ENCODE data around the gene RPS5. TPM values are rescaled to one million over a fixed set of nuclear protein-coding genes. Genes with fewer than 3 reads are reported as not detected.

The RPS5 gene
- total and polyA plus RNA-seq, 9 of the 15 experiments (the other 6 are each of a cell fraction or from before 2014, with no cell fraction given), result 1,228 to 3,570 (median 2,484) TPM

GRCh38 chr19:58386576-58387337 lies at the start of gene RPS5 (continued):
- TF ChIP-seq, protein P1, sequence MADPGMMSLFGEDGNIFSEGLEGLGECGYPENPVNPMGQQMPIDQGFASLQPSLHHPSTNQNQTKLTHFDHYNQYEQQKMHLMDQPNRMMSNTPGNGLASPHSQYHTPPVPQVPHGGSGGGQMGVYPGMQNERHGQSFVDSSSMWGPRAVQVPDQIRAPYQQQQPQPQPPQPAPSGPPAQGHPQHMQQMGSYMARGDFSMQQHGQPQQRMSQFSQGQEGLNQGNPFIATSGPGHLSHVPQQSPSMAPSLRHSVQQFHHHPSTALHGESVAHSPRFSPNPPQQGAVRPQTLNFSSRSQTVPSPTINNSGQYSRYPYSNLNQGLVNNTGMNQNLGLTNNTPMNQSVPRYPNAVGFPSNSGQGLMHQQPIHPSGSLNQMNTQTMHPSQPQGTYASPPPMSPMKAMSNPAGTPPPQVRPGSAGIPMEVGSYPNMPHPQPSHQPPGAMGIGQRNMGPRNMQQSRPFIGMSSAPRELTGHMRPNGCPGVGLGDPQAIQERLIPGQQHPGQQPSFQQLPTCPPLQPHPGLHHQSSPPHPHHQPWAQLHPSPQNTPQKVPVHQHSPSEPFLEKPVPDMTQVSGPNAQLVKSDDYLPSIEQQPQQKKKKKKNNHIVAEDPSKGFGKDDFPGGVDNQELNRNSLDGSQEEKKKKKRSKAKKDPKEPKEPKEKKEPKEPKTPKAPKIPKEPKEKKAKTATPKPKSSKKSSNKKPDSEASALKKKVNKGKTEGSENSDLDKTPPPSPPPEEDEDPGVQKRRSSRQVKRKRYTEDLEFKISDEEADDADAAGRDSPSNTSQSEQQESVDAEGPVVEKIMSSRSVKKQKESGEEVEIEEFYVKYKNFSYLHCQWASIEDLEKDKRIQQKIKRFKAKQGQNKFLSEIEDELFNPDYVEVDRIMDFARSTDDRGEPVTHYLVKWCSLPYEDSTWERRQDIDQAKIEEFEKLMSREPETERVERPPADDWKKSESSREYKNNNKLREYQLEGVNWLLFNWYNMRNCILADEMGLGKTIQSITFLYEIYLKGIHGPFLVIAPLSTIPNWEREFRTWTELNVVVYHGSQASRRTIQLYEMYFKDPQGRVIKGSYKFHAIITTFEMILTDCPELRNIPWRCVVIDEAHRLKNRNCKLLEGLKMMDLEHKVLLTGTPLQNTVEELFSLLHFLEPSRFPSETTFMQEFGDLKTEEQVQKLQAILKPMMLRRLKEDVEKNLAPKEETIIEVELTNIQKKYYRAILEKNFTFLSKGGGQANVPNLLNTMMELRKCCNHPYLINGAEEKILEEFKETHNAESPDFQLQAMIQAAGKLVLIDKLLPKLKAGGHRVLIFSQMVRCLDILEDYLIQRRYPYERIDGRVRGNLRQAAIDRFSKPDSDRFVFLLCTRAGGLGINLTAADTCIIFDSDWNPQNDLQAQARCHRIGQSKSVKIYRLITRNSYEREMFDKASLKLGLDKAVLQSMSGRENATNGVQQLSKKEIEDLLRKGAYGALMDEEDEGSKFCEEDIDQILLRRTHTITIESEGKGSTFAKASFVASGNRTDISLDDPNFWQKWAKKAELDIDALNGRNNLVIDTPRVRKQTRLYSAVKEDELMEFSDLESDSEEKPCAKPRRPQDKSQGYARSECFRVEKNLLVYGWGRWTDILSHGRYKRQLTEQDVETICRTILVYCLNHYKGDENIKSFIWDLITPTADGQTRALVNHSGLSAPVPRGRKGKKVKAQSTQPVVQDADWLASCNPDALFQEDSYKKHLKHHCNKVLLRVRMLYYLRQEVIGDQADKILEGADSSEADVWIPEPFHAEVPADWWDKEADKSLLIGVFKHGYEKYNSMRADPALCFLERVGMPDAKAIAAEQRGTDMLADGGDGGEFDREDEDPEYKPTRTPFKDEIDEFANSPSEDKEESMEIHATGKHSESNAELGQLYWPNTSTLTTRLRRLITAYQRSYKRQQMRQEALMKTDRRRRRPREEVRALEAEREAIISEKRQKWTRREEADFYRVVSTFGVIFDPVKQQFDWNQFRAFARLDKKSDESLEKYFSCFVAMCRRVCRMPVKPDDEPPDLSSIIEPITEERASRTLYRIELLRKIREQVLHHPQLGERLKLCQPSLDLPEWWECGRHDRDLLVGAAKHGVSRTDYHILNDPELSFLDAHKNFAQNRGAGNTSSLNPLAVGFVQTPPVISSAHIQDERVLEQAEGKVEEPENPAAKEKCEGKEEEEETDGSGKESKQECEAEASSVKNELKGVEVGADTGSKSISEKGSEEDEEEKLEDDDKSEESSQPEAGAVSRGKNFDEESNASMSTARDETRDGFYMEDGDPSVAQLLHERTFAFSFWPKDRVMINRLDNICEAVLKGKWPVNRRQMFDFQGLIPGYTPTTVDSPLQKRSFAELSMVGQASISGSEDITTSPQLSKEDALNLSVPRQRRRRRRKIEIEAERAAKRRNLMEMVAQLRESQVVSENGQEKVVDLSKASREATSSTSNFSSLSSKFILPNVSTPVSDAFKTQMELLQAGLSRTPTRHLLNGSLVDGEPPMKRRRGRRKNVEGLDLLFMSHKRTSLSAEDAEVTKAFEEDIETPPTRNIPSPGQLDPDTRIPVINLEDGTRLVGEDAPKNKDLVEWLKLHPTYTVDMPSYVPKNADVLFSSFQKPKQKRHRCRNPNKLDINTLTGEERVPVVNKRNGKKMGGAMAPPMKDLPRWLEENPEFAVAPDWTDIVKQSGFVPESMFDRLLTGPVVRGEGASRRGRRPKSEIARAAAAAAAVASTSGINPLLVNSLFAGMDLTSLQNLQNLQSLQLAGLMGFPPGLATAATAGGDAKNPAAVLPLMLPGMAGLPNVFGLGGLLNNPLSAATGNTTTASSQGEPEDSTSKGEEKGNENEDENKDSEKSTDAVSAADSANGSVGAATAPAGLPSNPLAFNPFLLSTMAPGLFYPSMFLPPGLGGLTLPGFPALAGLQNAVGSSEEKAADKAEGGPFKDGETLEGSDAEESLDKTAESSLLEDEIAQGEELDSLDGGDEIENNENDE (IDR thresholded peaks at IDR 0.05; ENCODE audit: low read depth, low read length), result peak; percentile 32
- TF ChIP-seq ETV5 (CRISPR knock-in tag; IDR thresholded peaks at IDR 0.05; ENCODE audit: low read depth), result no peak; the same call in none of the 2 replicates
- peak; percentile 61 to 67 for TF ChIP-seq FOXK2 (conservative IDR thresholded peaks at IDR 0.05 in 1 of 2, IDR thresholded peaks at IDR 0.05 in 1 of 2; ENCODE audit: low read depth in 2 of 2)
- peak; percentile 56; the same call in 1 of the 2 replicates for TF ChIP-seq SREBF1 (IDR thresholded peaks at IDR 0.05; ENCODE audit: borderline replicate concordance, low read depth, low read length)
- TF ChIP-seq TEAD4 (IDR thresholded peaks at IDR 0.05; ENCODE audit: low read length), result no peak
- no peak for TF ChIP-seq TEAD4 (CRISPR knock-in tag; IDR thresholded peaks at IDR 0.05; ENCODE audit: borderline replicate concordance)
- no peak for TF ChIP-seq NCOA4 (IDR thresholded peaks at IDR 0.05; ENCODE audit: partially characterized antibody)
- peak; percentile 13; the same call in 1 of the 2 replicates for TF ChIP-seq KLF13 (tag; IDR thresholded peaks at IDR 0.05; ENCODE audit: borderline replicate concordance, low read depth)
- TF ChIP-seq EP400 (IDR thresholded peaks at IDR 0.05), result peak; percentile 98
- no peak for TF ChIP-seq RBM15 (IDR thresholded peaks at IDR 0.05; ENCODE audit: insufficient read depth, low read length)
- peak; percentile 78; the same call in 1 of the 2 replicates for TF ChIP-seq ZNF76 (CRISPR knock-in tag; IDR thresholded peaks at IDR 0.05; ENCODE audit: borderline replicate concordance)
- TF ChIP-seq PTBP1 (IDR thresholded peaks at IDR 0.05; ENCODE audit: low read depth, low read length), result no peak
- TF ChIP-seq HMGXB4 (CRISPR knock-in tag; IDR thresholded peaks at IDR 0.05), result peak; percentile 84
- TF ChIP-seq PRPF4 (IDR thresholded peaks at IDR 0.05; ENCODE audit: insufficient read depth, low read depth, low read length, poor library complexity, severe bottlenecking), result peak; percentile 23
